ENCODE data around the gene TERB1.
A peak's percentile ranks its signal among the peaks of the same experiment; 100 is the strongest.

The TERB1 gene

GRCh38 chr16:66774981-66775380 lies 26.4 kb downstream of the TERB1 start:
- ChIA-PET POLR2A (interaction anchor here (0.5 kb wide), 1 partner anchor 93 kb away, joined by 3 read pairs; no protein-coding TSS in a partner anchor), CTCF (no interaction called here)
- no peak overlapping the region for H3K27ac ChIP-seq (ENCODE audit: insufficient read depth in 1 of 2, low read depth in 1 of 2, low read length in 2 of 2, poor library complexity in 1 of 2, severe bottlenecking in 2 of 2)

GRCh38 chr16:66758086-66758485 lies 43.3 kb downstream of the TERB1 start:
- no peak overlapping the region for H3K27ac ChIP-seq (ENCODE audit: insufficient read depth in 1 of 2, low read depth in 1 of 2, low read length in 2 of 2, poor library complexity in 1 of 2, severe bottlenecking in 2 of 2)
- ChIA-PET CTCF (no interaction called here), POLR2A (no interaction called here)
- H3K9me3 ChIP-seq (ENCODE audit: control extremely low read depth in 1 of 5, control insufficient read depth in 4 of 5, insufficient read depth in 2 of 5, low read depth in 1 of 5, low read length in 4 of 5) = no peaks in the 10 kb centered on the region
- H3K36me3 ChIP-seq (ENCODE audit: control insufficient read depth in 4 of 4, insufficient read depth in 4 of 4, low read length in 3 of 4) = no peaks in the 10 kb centered on the region
- H3K4me1 ChIP-seq (ENCODE audit: control extremely low read depth in 1 of 4, control insufficient read depth in 4 of 4, insufficient read depth in 4 of 4, low read length in 3 of 4) = no peaks in the 10 kb centered on the region
- no peak for DNase-seq
- peaks cover 0 to 5% (median 4%) of the 10 kb centered on the region in 5 experiments for H3K27me3 ChIP-seq (replicated peaks in 2 of 5; ENCODE audit: control insufficient read depth in 4 of 5, insufficient read depth in 5 of 5, low read length in 4 of 5)
- H3K4me3 ChIP-seq (ENCODE audit: control insufficient read depth in 1 of 7, extremely low read depth in 1 of 7, insufficient read depth in 4 of 7, low read depth in 2 of 7, low read length in 6 of 7) = no peak overlapping the region

More at GRCh38 chr16:66774981-66775380, 26.4 kb downstream of the TERB1 start:
- Histone ChIP-seq H3K27me3 (replicated peaks in 2 of 5; ENCODE audit: control insufficient read depth in 4 of 5, insufficient read depth in 5 of 5, low read length in 4 of 5) (no peaks in the 10 kb centered on the region), H3K4me3 (ENCODE audit: control insufficient read depth in 1 of 7, extremely low read depth in 1 of 7, insufficient read depth in 4 of 7, low read depth in 2 of 7, low read length in 6 of 7) (no peak overlapping the region), H3K4me1 (ENCODE audit: control extremely low read depth in 1 of 4, control insufficient read depth in 4 of 4, insufficient read depth in 4 of 4, low read length in 3 of 4) (no peaks in the 10 kb centered on the region), H3K9me3 (ENCODE audit: control extremely low read depth in 1 of 5, control insufficient read depth in 4 of 5, insufficient read depth in 2 of 5, low read depth in 1 of 5, low read length in 4 of 5) (no peaks in the 10 kb centered on the region), H3K36me3 (ENCODE audit: control insufficient read depth in 4 of 4, insufficient read depth in 4 of 4, low read length in 3 of 4) (no peaks in the 10 kb centered on the region)
- WGBS (ENCODE audit: insufficient coverage) = 100% methylated on average over 1 of the region's 2 CpGs
- peak in 1 of 3 donors; percentile 14 for DNase-seq

- WGBS (ENCODE audit: insufficient coverage) = 77% methylated on average over 2 of the region's 3 CpGs
- H3K27ac ChIP-seq (ENCODE audit: insufficient read depth in 1 of 2, low read depth in 1 of 2, low read length in 2 of 2, poor library complexity in 1 of 2, severe bottlenecking in 2 of 2) = no peak overlapping the region
- peaks cover 0 to 1% (median 0%) of the 10 kb centered on the region in 4 experiments for H3K36me3 ChIP-seq (ENCODE audit: control insufficient read depth in 4 of 4, insufficient read depth in 4 of 4, low read length in 3 of 4)
- CTCF ChIA-PET = interaction anchor here (1.9 to 4.1 kb wide), 2 partner anchors 13 to 27 kb away, joined by 9 to 24 read pairs; no protein-coding TSS in a partner anchor
- no peak overlapping the region for H3K4me3 ChIP-seq (ENCODE audit: control insufficient read depth in 1 of 7, extremely low read depth in 1 of 7, insufficient read depth in 4 of 7, low read depth in 2 of 7, low read length in 6 of 7)
- POLR2A ChIA-PET = interaction anchor here (0.8 kb wide), 1 partner anchor 28 kb away, joined by 3 read pairs; no protein-coding TSS in a partner anchor
- H3K27me3 ChIP-seq (replicated peaks in 2 of 5; ENCODE audit: control insufficient read depth in 4 of 5, insufficient read depth in 5 of 5, low read length in 4 of 5) = peaks cover 0 to 18% (median 10%) of the 10 kb centered on the region in 5 experiments
- H3K4me1 ChIP-seq (ENCODE audit: control extremely low read depth in 1 of 4, control insufficient read depth in 4 of 4, insufficient read depth in 4 of 4, low read length in 3 of 4) = peaks cover 10 to 18% (median 14%) of the 10 kb centered on the region in 4 experiments
- DNase-seq = no peak
- no peaks in the 10 kb centered on the region for H3K9me3 ChIP-seq (ENCODE audit: control extremely low read depth in 1 of 5, control insufficient read depth in 4 of 5, insufficient read depth in 2 of 5, low read depth in 1 of 5, low read length in 4 of 5)
Measured at GRCh38 chr16:66754819-66755218, 46.6 kb downstream of the TERB1 start.

GRCh38 chr16:66754211-66754610 lies 47.2 kb downstream of the TERB1 start:
- Histone ChIP-seq H3K27ac (ENCODE audit: insufficient read depth in 1 of 2, low read depth in 1 of 2, low read length in 2 of 2, poor library complexity in 1 of 2, severe bottlenecking in 2 of 2) (no peak overlapping the region), H3K9me3 (ENCODE audit: control extremely low read depth in 1 of 5, control insufficient read depth in 4 of 5, insufficient read depth in 2 of 5, low read depth in 1 of 5, low read length in 4 of 5) (no peaks in the 10 kb centered on the region), H3K36me3 (ENCODE audit: control insufficient read depth in 4 of 4, insufficient read depth in 4 of 4, low read length in 3 of 4) (peaks cover 0 to 6% (median 2%) of the 10 kb centered on the region in 4 experiments), H3K27me3 (replicated peaks in 2 of 5; ENCODE audit: control insufficient read depth in 4 of 5, insufficient read depth in 5 of 5, low read length in 4 of 5) (peaks cover 0 to 18% (median 10%) of the 10 kb centered on the region in 5 experiments), H3K4me1 (ENCODE audit: control extremely low read depth in 1 of 4, control insufficient read depth in 4 of 4, insufficient read depth in 4 of 4, low read length in 3 of 4) (peaks cover 11 to 23% (median 17%) of the 10 kb centered on the region in 4 experiments), H3K4me3 (ENCODE audit: control insufficient read depth in 1 of 7, extremely low read depth in 1 of 7, insufficient read depth in 4 of 7, low read depth in 2 of 7, low read length in 6 of 7) (no peak overlapping the region)
- CTCF ChIA-PET = interaction anchor here (1.9 to 4.1 kb wide), 2 partner anchors 13 to 27 kb away, joined by 9 to 24 read pairs; no protein-coding TSS in a partner anchor
- DNase-seq = no peak
- POLR2A ChIA-PET = interaction anchor here (0.8 kb wide), 1 partner anchor 28 kb away, joined by 3 read pairs; no protein-coding TSS in a partner anchor
- no CpG with 5 or more reads among the region's 2 CpGs for WGBS (ENCODE audit: insufficient coverage)

GRCh38 chr16:66752958-66753357 lies 48.4 kb downstream of the TERB1 start:
- Histone ChIP-seq H3K27ac (ENCODE audit: insufficient read depth in 1 of 2, low read depth in 1 of 2, low read length in 2 of 2, poor library complexity in 1 of 2, severe bottlenecking in 2 of 2) (no peak overlapping the region), H3K27me3 (replicated peaks in 2 of 5; ENCODE audit: control insufficient read depth in 4 of 5, insufficient read depth in 5 of 5, low read length in 4 of 5) (peaks cover 0 to 18% (median 10%) of the 10 kb centered on the region in 5 experiments), H3K4me1 (ENCODE audit: control extremely low read depth in 1 of 4, control insufficient read depth in 4 of 4, insufficient read depth in 4 of 4, low read length in 3 of 4) (peaks cover 11 to 23% (median 17%) of the 10 kb centered on the region in 4 experiments), H3K4me3 (ENCODE audit: control insufficient read depth in 1 of 7, extremely low read depth in 1 of 7, insufficient read depth in 4 of 7, low read depth in 2 of 7, low read length in 6 of 7) (no peak overlapping the region), H3K36me3 (ENCODE audit: control insufficient read depth in 4 of 4, insufficient read depth in 4 of 4, low read length in 3 of 4) (peaks cover 3 to 18% (median 9%) of the 10 kb centered on the region in 4 experiments), H3K9me3 (ENCODE audit: control extremely low read depth in 1 of 5, control insufficient read depth in 4 of 5, insufficient read depth in 2 of 5, low read depth in 1 of 5, low read length in 4 of 5) (no peaks in the 10 kb centered on the region)
- WGBS (ENCODE audit: insufficient coverage) = 100% methylated on average over 2 of the region's 2 CpGs
- ChIA-PET CTCF (interaction anchor here (3.3 to 4.1 kb wide), 2 partner anchors 11 to 16 kb away, joined by 16 to 24 read pairs; no protein-coding TSS in a partner anchor), POLR2A (no interaction called here)
- no peak for DNase-seq

- CTCF ChIA-PET = interaction anchor here (0.6 to 4.1 kb wide), 8 partner anchors 10 to 104 kb away, joined by 3 to 24 read pairs (median 8); no protein-coding TSS in a partner anchor
- POLR2A ChIA-PET = no interaction called here
Measured at GRCh38 chr16:66752379-66752778, 49.0 kb downstream of the TERB1 start.

GRCh38 chr16:66751992-66752322 lies 49.4 kb downstream of the TERB1 start:
- Histone ChIP-seq H3K4me3 (ENCODE audit: control insufficient read depth in 1 of 7, extremely low read depth in 1 of 7, insufficient read depth in 4 of 7, low read depth in 2 of 7, low read length in 6 of 7) (peak overlapping the region in 6 of 7 experiments; percentile 13 to 99 (median 96)), H3K9me3 (ENCODE audit: control extremely low read depth in 1 of 5, control insufficient read depth in 4 of 5, insufficient read depth in 2 of 5, low read depth in 1 of 5, low read length in 4 of 5) (no peaks in the 10 kb centered on the region), H3K27ac (ENCODE audit: insufficient read depth in 1 of 2, low read depth in 1 of 2, low read length in 2 of 2, poor library complexity in 1 of 2, severe bottlenecking in 2 of 2) (no peak overlapping the region), H3K27me3 (replicated peaks in 2 of 5; ENCODE audit: control insufficient read depth in 4 of 5, insufficient read depth in 5 of 5, low read length in 4 of 5) (peaks cover 0 to 18% (median 10%) of the 10 kb centered on the region in 5 experiments), H3K36me3 (ENCODE audit: control insufficient read depth in 4 of 4, insufficient read depth in 4 of 4, low read length in 3 of 4) (peaks cover 3 to 26% (median 11%) of the 10 kb centered on the region in 4 experiments), H3K4me1 (ENCODE audit: control extremely low read depth in 1 of 4, control insufficient read depth in 4 of 4, insufficient read depth in 4 of 4, low read length in 3 of 4) (peaks cover 11 to 27% (median 22%) of the 10 kb centered on the region in 4 experiments)
- CTCF ChIA-PET = interaction anchor here (0.6 to 4.1 kb wide), 8 partner anchors 10 to 105 kb away, joined by 3 to 24 read pairs (median 8); no protein-coding TSS in a partner anchor
- DNase-seq = no peak
- 10% methylated on average over 2 of the region's 3 CpGs for WGBS (ENCODE audit: insufficient coverage)
- POLR2A ChIA-PET = no interaction called here

More at GRCh38 chr16:66752379-66752778, 49.0 kb downstream of the TERB1 start:
- peak overlapping the region in 3 of 7 experiments; percentile 13 to 98 (median 74) for H3K4me3 ChIP-seq (ENCODE audit: control insufficient read depth in 1 of 7, extremely low read depth in 1 of 7, insufficient read depth in 4 of 7, low read depth in 2 of 7, low read length in 6 of 7)
- WGBS (ENCODE audit: insufficient coverage) = 94% methylated on average over 3 of the region's 6 CpGs
- peaks cover 3 to 23% (median 10%) of the 10 kb centered on the region in 4 experiments for H3K36me3 ChIP-seq (ENCODE audit: control insufficient read depth in 4 of 4, insufficient read depth in 4 of 4, low read length in 3 of 4)
- peaks cover 0 to 18% (median 10%) of the 10 kb centered on the region in 5 experiments for H3K27me3 ChIP-seq (replicated peaks in 2 of 5; ENCODE audit: control insufficient read depth in 4 of 5, insufficient read depth in 5 of 5, low read length in 4 of 5)
- DNase-seq = no peak
- peaks cover 11 to 23% (median 18%) of the 10 kb centered on the region in 4 experiments for H3K4me1 ChIP-seq (ENCODE audit: control extremely low read depth in 1 of 4, control insufficient read depth in 4 of 4, insufficient read depth in 4 of 4, low read length in 3 of 4)
- no peaks in the 10 kb centered on the region for H3K9me3 ChIP-seq (ENCODE audit: control extremely low read depth in 1 of 5, control insufficient read depth in 4 of 5, insufficient read depth in 2 of 5, low read depth in 1 of 5, low read length in 4 of 5)
- no peak overlapping the region for H3K27ac ChIP-seq (ENCODE audit: insufficient read depth in 1 of 2, low read depth in 1 of 2, low read length in 2 of 2, poor library complexity in 1 of 2, severe bottlenecking in 2 of 2)
